Kidney (tissue), 14 donors: ENCODE data around the gene B3GAT1. TPM values are rescaled to one million over a fixed set of nuclear protein-coding genes. Genes with fewer than 3 reads are reported as not detected.
A peak's percentile ranks its signal among the peaks of the same experiment; 100 is the strongest.

Source experiments
- DNase-seq, 5 donors: peaks; one replicate each; pipeline ENCODE4 v3.0.0-alpha.2; 2013 to 2020
- FAIRE-seq: peaks from 2 replicates; lab custom pipeline; 2012; peaks lifted over from hg19 to GRCh38; lab: Jason Lieb, UNC
- H3K27ac ChIP-seq, 2 donors: one replicate each; pipeline ENCODE4 v1.7.0; 2013; ENCODE audit warnings: low read depth in 2 of 2, low read length in 2 of 2, inconsistent platforms in 1 of 2
- H3K27me3 ChIP-seq: one replicate; pipeline ENCODE4 v1.7.1; 2013; ENCODE audit warnings: low read length, inconsistent platforms; ENCODE audit not compliant: control insufficient read depth, insufficient read depth
- H3K36me3 ChIP-seq, 3 donors: one replicate each; pipeline versions ENCODE4 v1.7.0 to v1.7.1; 2013; ENCODE audit warnings: low read length in 3 of 3, control low read depth in 1 of 3, inconsistent platforms in 1 of 3; ENCODE audit not compliant: insufficient read depth in 3 of 3, control insufficient read depth in 2 of 3
- H3K4me1 ChIP-seq, 3 donors: one replicate each; pipeline versions ENCODE4 v1.7.0 to v1.7.1; 2013; ENCODE audit warnings: low read length in 3 of 3, inconsistent platforms in 1 of 3, low read depth in 1 of 3; ENCODE audit not compliant: control insufficient read depth in 2 of 3, insufficient read depth in 2 of 3
- H3K4me3 ChIP-seq, 3 donors: one replicate each; pipeline versions ENCODE4 v1.7.0 to v1.8.1; 2013; ENCODE audit warnings: low read length in 3 of 3, control low read depth in 1 of 3, inconsistent platforms in 1 of 3
- H3K9ac ChIP-seq, 3 donors: one replicate each; pipeline versions ENCODE4 v1.7.0 to v1.7.1; 2013; ENCODE audit warnings: low read length in 3 of 3, control low read depth in 1 of 3, inconsistent platforms in 1 of 3
- H3K9me3 ChIP-seq, 3 donors: one replicate each; pipeline versions ENCODE4 v1.7.0 to v1.7.1; 2013; ENCODE audit warnings: low read length in 3 of 3, control low read depth in 1 of 3, inconsistent platforms in 1 of 3; ENCODE audit not compliant: control insufficient read depth in 2 of 3, insufficient read depth in 1 of 3
- intact Hi-C: fragments of 100-400 bp; cut with DNase I; formaldehyde crosslinking; loops from one replicate; pipeline ENCODE4 v1.11.1; 2022
- polyA plus RNA-seq: library from polyadenylated mRNA; stranded (reverse); fragments of 350-450 nt; fragmentation: Illumina TruSeq; extraction: RNeasy Lipid Tissue Mini Kit (QIAGEN cat#74804); gene quantifications from one replicate; pipeline ENCODE4 v1.2.3, GENCODE V29; 2014; ENCODE audit warnings: low read depth, low replicate concordance; ENCODE audit not compliant: insufficient read depth
- total RNA-seq: library from RNA; stranded (reverse); fragmentation: NEBNext Ultra II Directional; extraction: Animal tissue kit (Norgen Biotek cat#: 25700); gene quantifications from one replicate; pipeline ENCODE4 v1.2.1, GENCODE V29; 2021
- TF ChIP-seq, protein P1 (sequence below): IDR thresholded peaks from 3 replicates; pipeline ENCODE4 v1.5.1; 2012; ENCODE audit warnings: mild to moderate bottlenecking, moderate library complexity, borderline replicate concordance; ENCODE audit not compliant: insufficient read depth; ENCODE audit errors: extremely low read depth
- donor health status: control.
- donor health status: control.
- donor health status: control.
- donor health status: control.
- donor health status: control.
- donor health status: DM: yes; HTN: yes; CAD: no.
- donor health status: Normal renal cell carcinoma (clear cell type).

Gene B3GAT1
- total and polyA plus RNA-seq, 2 donors from 2014 or later: 0.82 to 3.7 TPM

DNA sequence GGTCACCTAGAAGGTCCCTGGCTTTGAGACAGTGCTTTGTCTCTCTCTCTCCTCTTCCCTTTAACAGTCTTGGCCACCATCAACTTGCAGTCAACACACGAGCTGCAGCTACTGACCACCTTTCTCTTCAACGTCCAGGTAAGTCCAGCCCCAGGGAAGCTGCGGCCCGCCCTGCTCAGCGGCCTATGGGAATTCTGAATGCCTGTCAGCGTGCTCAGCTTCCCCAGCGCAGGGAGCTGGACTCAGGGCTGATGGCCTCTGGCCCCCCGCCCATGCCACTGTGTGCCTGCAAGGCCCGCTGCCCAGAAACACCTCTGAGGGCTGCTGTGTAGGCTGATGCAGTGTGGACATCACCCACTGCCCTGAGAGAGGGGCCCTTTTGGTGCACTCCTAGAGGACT, 47.8 kb downstream of the B3GAT1 start:
- Histone ChIP-seq H3K36me3 (no peaks in the 10 kb centered on the region), H3K4me1 (no peaks in the 10 kb centered on the region), H3K4me3 (no peak overlapping the region), H3K27me3 (no peaks in the 10 kb centered on the region), H3K27ac (no peak overlapping the region), H3K9me3 (no peaks in the 10 kb centered on the region), H3K9ac (no peak overlapping the region)
- intact Hi-C loops: no loop called here
- DNase-seq: peak in 2 of 5 donors; percentile 26 to 52
- no peak for FAIRE-seq
- TF ChIP-seq, protein P1, sequence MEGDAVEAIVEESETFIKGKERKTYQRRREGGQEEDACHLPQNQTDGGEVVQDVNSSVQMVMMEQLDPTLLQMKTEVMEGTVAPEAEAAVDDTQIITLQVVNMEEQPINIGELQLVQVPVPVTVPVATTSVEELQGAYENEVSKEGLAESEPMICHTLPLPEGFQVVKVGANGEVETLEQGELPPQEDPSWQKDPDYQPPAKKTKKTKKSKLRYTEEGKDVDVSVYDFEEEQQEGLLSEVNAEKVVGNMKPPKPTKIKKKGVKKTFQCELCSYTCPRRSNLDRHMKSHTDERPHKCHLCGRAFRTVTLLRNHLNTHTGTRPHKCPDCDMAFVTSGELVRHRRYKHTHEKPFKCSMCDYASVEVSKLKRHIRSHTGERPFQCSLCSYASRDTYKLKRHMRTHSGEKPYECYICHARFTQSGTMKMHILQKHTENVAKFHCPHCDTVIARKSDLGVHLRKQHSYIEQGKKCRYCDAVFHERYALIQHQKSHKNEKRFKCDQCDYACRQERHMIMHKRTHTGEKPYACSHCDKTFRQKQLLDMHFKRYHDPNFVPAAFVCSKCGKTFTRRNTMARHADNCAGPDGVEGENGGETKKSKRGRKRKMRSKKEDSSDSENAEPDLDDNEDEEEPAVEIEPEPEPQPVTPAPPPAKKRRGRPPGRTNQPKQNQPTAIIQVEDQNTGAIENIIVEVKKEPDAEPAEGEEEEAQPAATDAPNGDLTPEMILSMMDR: no peak

GRCh38 chr11:134363592-134363991, 48.5 kb downstream of the B3GAT1 start:
- Histone ChIP-seq H3K4me3 (no peak overlapping the region), H3K9ac (no peak overlapping the region), H3K27me3 (no peaks in the 10 kb centered on the region), H3K36me3 (no peaks in the 10 kb centered on the region), H3K27ac (no peak overlapping the region), H3K9me3 (no peaks in the 10 kb centered on the region), H3K4me1 (no peaks in the 10 kb centered on the region)
- TF ChIP-seq, protein P1: no peak
- intact Hi-C loops: no loop called here
- DNase-seq (peak; percentile 25 to 63 (median 45)), FAIRE-seq (no peak)

DNA sequence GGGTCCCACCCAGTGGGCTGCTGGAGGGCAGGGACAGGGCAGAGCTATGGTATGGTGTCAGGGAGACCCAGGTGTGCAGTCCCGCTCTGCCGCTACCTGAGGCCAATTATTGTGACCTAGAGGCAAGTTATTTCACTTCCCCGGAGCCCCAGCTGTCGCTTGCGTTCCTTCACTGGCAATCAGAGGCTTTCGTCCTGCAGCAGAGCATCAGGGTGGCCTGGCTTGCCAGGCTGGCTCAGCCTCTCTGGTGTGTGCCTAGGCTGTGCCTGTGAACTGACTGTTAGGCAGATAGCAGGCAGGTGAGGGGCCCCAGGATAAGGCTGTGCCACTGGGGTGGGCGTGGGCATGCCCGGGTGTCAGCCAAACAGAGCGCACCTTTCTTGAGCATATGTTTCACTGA, 48.9 kb downstream of the B3GAT1 start:
- FAIRE-seq: no peak
- no peaks in the 10 kb centered on the region for H3K9me3 ChIP-seq
- intact Hi-C loops: no loop called here
- no peaks in the 10 kb centered on the region for H3K36me3 ChIP-seq
- H3K27me3 ChIP-seq: no peaks in the 10 kb centered on the region
- peak in 2 of 5 donors; percentile 30 to 53 for DNase-seq
- H3K27ac ChIP-seq: no peak overlapping the region
- H3K4me3 ChIP-seq: no peak overlapping the region
- TF ChIP-seq, protein P1: no peak
- no peaks in the 10 kb centered on the region for H3K4me1 ChIP-seq
- no peak overlapping the region for H3K9ac ChIP-seq

GRCh38 chr11:134362192-134362901, 49.7 kb downstream of the B3GAT1 start:
- no peak overlapping the region for H3K27ac ChIP-seq
- no peak overlapping the region for H3K4me3 ChIP-seq
- no peak overlapping the region for H3K9ac ChIP-seq
- no peaks in the 10 kb centered on the region for H3K9me3 ChIP-seq
- H3K4me1 ChIP-seq: no peaks in the 10 kb centered on the region
- TF ChIP-seq, protein P1: no peak
- intact Hi-C loops: no loop called here
- no peaks in the 10 kb centered on the region for H3K27me3 ChIP-seq
- no peaks in the 10 kb centered on the region for H3K36me3 ChIP-seq
- DNase-seq (peak in 1 of 5 donors; percentile 65), FAIRE-seq (no peak)
